ENCODE results near the gene SMU1.
"Not testable (repeated sequence)": the region's sequence is repeated elsewhere in the genome, so short reads cannot be mapped to it uniquely, and the experiment has no call there.

The SMU1 gene

GRCh38 chr9:33012328-33013069 is 64.0 kb downstream of the SMU1 start:
- no peak overlapping the region for H3K9ac ChIP-seq (ENCODE audit: low read depth, low read length)
- H3K27me3 ChIP-seq (ENCODE audit: control insufficient read depth, insufficient read depth, low read length) = no peaks in the 10 kb centered on the region
- peaks cover 14% of the 10 kb centered on the region for H3K4me1 ChIP-seq (ENCODE audit: control insufficient read depth, insufficient read depth, low read length)
- no peaks in the 10 kb centered on the region for H3K9me3 ChIP-seq (ENCODE audit: control insufficient read depth, insufficient read depth, low read length)
- H3K36me3 ChIP-seq (ENCODE audit: control insufficient read depth, insufficient read depth, low read length) = peaks cover 10% of the 10 kb centered on the region; the same call in 1 of the 2 replicates
- no peak overlapping the region for H3K4me3 ChIP-seq (ENCODE audit: low read depth, low read length)
- H3K27ac ChIP-seq (ENCODE audit: low read depth, low read length) = no peak overlapping the region

DNA sequence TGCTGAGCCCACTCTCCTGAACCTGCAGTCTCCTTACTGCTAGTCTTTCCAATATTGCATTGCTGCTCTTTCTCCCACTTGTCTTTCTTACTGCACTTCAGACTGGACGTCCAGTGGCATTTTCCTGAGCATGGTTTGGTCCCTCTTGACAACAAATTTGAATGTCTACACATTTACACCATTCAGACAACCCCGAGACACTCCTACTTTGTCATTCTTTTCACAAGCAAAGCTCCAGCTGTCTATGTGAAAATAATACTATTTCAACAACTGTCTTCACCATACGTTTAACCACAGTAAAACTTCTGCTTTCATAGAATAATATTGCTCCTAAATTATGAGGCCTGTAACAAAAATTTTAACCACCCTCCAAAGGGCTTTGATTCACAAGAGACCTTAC is 64.6 kb downstream of the SMU1 start:
- no peak overlapping the region for H3K4me3 ChIP-seq (ENCODE audit: low read depth, low read length)
- no peak overlapping the region for H3K9ac ChIP-seq (ENCODE audit: low read depth, low read length)
- H3K27me3 ChIP-seq (ENCODE audit: control insufficient read depth, insufficient read depth, low read length) = no peaks in the 10 kb centered on the region
- no peak overlapping the region for H3K27ac ChIP-seq (ENCODE audit: low read depth, low read length)
- H3K36me3 ChIP-seq (ENCODE audit: control insufficient read depth, insufficient read depth, low read length) = peaks cover 3% of the 10 kb centered on the region; the same call in 1 of the 2 replicates
- H3K9me3 ChIP-seq (ENCODE audit: control insufficient read depth, insufficient read depth, low read length) = no peaks in the 10 kb centered on the region
- H3K4me1 ChIP-seq (ENCODE audit: control insufficient read depth, insufficient read depth, low read length) = peaks cover 14% of the 10 kb centered on the region

DNA sequence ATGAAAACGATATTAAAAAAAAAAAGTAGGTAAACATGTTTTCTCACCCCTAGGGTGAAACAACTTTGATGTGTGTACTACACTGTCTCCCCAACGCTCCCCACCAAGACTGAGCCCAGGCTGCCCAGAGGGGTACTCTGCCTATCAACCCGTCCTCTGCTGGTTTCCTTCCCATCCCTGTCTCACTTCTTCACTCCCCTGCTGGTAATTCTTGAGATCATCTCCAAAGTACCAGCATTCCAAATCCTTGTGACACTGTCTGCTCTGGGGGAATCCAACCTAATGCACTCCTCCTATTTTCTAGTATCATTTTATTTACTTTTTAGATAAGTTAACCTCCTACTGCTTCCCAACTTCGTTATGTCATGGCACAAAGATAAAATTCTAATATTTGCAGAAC is 68.7 kb downstream of the SMU1 start:
- Histone ChIP-seq H3K36me3 (ENCODE audit: control insufficient read depth, insufficient read depth, low read length) (no peaks in the 10 kb centered on the region), H3K4me3 (ENCODE audit: low read depth, low read length) (no peak overlapping the region), H3K9ac (ENCODE audit: low read depth, low read length) (no peak overlapping the region), H3K9me3 (ENCODE audit: control insufficient read depth, insufficient read depth, low read length) (no peaks in the 10 kb centered on the region), H3K4me1 (ENCODE audit: control insufficient read depth, insufficient read depth, low read length) (no peaks in the 10 kb centered on the region), H3K27me3 (ENCODE audit: control insufficient read depth, insufficient read depth, low read length) (no peaks in the 10 kb centered on the region), H3K27ac (ENCODE audit: low read depth, low read length) (no peak overlapping the region)

DNA sequence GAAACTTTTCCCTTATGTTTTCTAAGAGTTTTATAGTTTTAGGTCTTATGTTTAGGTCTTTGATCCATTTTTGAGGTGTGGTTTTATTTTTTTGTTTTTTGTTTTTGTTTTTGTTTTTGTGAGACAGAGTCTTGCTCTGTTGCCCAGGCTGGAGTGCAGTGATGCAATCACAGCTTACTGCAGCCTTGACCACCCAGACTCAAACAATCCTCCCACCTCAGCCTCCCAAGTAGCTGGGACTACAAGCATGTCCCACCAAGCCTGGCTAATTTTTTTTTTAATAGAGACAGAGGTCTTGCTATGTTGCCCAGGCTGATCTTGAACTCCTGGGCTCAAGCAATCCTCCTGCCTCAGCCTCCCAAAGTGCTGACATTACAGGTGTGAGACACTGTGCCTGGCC is 71.1 kb downstream of the SMU1 start:
- H3K9me3 ChIP-seq (ENCODE audit: control insufficient read depth, insufficient read depth, low read length); H3K27me3 ChIP-seq (ENCODE audit: control insufficient read depth, insufficient read depth, low read length); H3K4me1 ChIP-seq (ENCODE audit: control insufficient read depth, insufficient read depth, low read length); H3K27ac ChIP-seq (ENCODE audit: low read depth, low read length); H3K36me3 ChIP-seq (ENCODE audit: control insufficient read depth, insufficient read depth, low read length); H3K9ac ChIP-seq (ENCODE audit: low read depth, low read length); H3K4me3 ChIP-seq (ENCODE audit: low read depth, low read length): not testable (repeated sequence)

DNA sequence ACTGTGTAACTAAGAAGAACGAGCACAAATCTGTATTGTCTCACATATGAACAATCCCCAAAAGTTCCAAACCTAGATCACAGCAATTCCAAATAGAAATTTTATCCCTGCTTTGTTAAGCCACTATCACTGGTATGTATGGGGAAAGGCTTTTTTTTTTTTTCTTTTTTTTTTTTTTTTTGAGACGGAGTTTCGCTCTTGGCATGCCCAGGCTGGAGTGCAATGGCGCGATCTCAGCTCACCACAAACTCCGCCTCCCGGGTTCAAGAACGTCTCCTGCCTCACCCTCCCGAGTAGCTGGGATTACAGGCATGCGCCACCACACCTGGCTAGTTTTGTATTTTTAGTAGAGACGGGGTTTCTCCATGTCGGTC is 75.8 kb downstream of the SMU1 start:
- peak overlapping the region; percentile 88 for H3K9ac ChIP-seq (ENCODE audit: low read depth, low read length)
- H3K36me3 ChIP-seq (ENCODE audit: control insufficient read depth, insufficient read depth, low read length) = peaks cover 20% of the 10 kb centered on the region
- H3K4me1 ChIP-seq (ENCODE audit: control insufficient read depth, insufficient read depth, low read length); H3K27me3 ChIP-seq (ENCODE audit: control insufficient read depth, insufficient read depth, low read length); H3K9me3 ChIP-seq (ENCODE audit: control insufficient read depth, insufficient read depth, low read length): not testable (repeated sequence)
- peak overlapping the region; percentile 93 for H3K27ac ChIP-seq (ENCODE audit: low read depth, low read length)
- H3K4me3 ChIP-seq (ENCODE audit: low read depth, low read length) = peak overlapping the region; percentile 76

DNA sequence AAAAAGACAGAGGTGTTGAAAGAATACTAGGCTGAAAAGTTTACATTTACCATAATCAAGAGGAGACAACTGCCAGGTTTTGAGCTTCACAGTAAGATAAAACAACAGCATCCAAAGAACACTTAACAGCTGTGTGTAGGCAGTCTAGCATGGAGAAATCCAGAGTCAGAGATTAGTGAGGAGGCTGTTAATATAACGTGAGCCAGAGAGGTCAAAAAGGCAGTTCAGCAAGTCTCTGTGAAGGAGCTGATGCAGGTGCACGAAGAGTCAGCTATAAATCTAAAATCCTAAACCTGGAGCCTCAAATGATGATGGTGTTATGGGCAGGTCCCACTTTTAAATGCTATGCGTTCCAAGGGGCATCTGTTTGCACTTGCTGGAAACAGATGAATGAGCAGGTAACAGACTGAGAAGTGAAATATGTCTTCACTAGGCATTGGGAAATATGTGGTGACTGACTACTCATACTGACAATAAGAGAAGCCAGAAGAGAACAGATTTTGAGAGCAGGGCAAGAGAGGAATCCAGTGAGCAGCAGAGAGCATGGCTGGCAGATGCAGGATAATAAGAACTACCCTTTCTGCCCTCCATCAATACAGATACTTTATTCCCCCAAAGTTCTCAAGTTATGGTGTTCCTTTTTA is 83.8 kb downstream of the SMU1 start:
- Histone ChIP-seq H3K27me3 (ENCODE audit: control insufficient read depth, insufficient read depth, low read length) (no peaks in the 10 kb centered on the region), H3K4me1 (ENCODE audit: control insufficient read depth, insufficient read depth, low read length) (no peaks in the 10 kb centered on the region), H3K36me3 (ENCODE audit: control insufficient read depth, insufficient read depth, low read length) (peaks cover 39% of the 10 kb centered on the region), H3K9me3 (ENCODE audit: control insufficient read depth, insufficient read depth, low read length) (no peaks in the 10 kb centered on the region), H3K9ac (ENCODE audit: low read depth, low read length) (no peak overlapping the region), H3K4me3 (ENCODE audit: low read depth, low read length) (no peak overlapping the region), H3K27ac (ENCODE audit: low read depth, low read length) (no peak overlapping the region)

DNA sequence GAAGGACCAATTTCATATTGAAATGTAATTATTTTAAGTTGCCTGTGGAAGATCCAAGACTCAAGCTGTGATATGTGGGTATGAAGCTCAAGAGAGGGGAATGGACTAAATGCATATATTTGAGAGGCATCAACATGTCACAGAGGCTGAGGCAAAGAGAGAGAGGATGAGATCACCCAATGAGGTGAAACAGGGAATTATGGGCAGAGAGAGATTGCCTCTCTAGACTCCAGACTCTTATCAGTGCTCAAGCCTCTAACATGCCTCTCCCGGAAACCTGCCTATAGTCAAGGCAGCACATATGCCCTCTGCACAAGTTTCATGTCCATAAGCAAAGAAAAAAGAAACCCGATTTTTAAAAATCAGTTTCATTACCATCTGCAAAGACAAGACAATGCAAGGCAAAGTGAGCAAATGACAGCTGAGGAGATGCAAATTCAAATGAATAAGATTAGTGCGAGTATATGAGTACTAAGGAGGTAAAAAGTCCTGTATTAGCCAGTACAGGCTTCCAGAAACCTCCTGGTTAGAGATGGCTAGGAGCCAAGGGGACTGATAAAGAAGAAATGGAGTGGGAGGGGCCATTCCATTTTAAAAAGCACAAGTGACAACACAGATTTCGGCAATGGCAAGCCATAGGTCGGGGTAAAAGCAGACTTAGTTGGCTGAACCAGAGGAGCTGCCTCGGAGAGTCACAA is 84.4 kb downstream of the SMU1 start:
- H3K4me1 ChIP-seq (ENCODE audit: control insufficient read depth, insufficient read depth, low read length) = no peaks in the 10 kb centered on the region
- peaks cover 42% of the 10 kb centered on the region for H3K36me3 ChIP-seq (ENCODE audit: control insufficient read depth, insufficient read depth, low read length)
- H3K27ac ChIP-seq (ENCODE audit: low read depth, low read length) = no peak overlapping the region
- H3K9ac ChIP-seq (ENCODE audit: low read depth, low read length) = no peak overlapping the region
- no peaks in the 10 kb centered on the region for H3K27me3 ChIP-seq (ENCODE audit: control insufficient read depth, insufficient read depth, low read length)
- H3K9me3 ChIP-seq (ENCODE audit: control insufficient read depth, insufficient read depth, low read length) = no peaks in the 10 kb centered on the region
- no peak overlapping the region for H3K4me3 ChIP-seq (ENCODE audit: low read depth, low read length)

Data from HUES48 (cell line).